ENCODE data around the gene CEP131.
A peak's percentile ranks its signal among the peaks of the same experiment; 100 is the strongest.

Gene CEP131

GRCh38 chr17:81222906-81223761 is at the start of gene CEP131:
Gene CEP131 (minus strand): TSS chr17:81222965. CDS start chr17:81220056, 2,909 bp downstream.
- DNase-seq (ENCODE audit: low spot score), result peak; percentile 99

- DNase-seq (ENCODE audit: low spot score), result no peak
These were observed 48.5 kb upstream of the CEP131 start for GRCh38 chr17:81271226-81271625.

- no peak for DNase-seq (ENCODE audit: low spot score)
These were observed 47.5 kb upstream of the CEP131 start for GRCh38 chr17:81270279-81270678.

GRCh38 chr17:81267390-81268067 is 44.8 kb upstream of the CEP131 start:
- no peak for DNase-seq (ENCODE audit: low spot score)

GRCh38 chr17:81265576-81265975 is 42.8 kb upstream of the CEP131 start:
- DNase-seq (ENCODE audit: low spot score), result no peak

GRCh38 chr17:81264640-81265039 is 41.9 kb upstream of the CEP131 start:
- no peak for DNase-seq (ENCODE audit: low spot score)

- no peak for DNase-seq (ENCODE audit: low spot score)
These were observed 40.8 kb upstream of the CEP131 start for GRCh38 chr17:81263371-81264181.

GRCh38 chr17:81261582-81262336 is 39.0 kb upstream of the CEP131 start:
- DNase-seq (ENCODE audit: low spot score), result no peak

GRCh38 chr17:81261096-81261495 is 38.3 kb upstream of the CEP131 start:
- no peak for DNase-seq (ENCODE audit: low spot score)

- DNase-seq (ENCODE audit: low spot score), result no peak
These were observed 37.9 kb upstream of the CEP131 start for GRCh38 chr17:81260641-81261040.

GRCh38 chr17:81260171-81260570 is 37.4 kb upstream of the CEP131 start:
- no peak for DNase-seq (ENCODE audit: low spot score)

GRCh38 chr17:81259058-81259605 is 36.4 kb upstream of the CEP131 start:
- no peak for DNase-seq (ENCODE audit: low spot score)

GRCh38 chr17:81258292-81258691 is 35.5 kb upstream of the CEP131 start:
- no peak for DNase-seq (ENCODE audit: low spot score)

GRCh38 chr17:81257533-81257932 is 34.8 kb upstream of the CEP131 start:
- no peak for DNase-seq (ENCODE audit: low spot score)

- DNase-seq (ENCODE audit: low spot score), result no peak
These were observed 33.9 kb upstream of the CEP131 start for GRCh38 chr17:81256616-81257015.

- DNase-seq (ENCODE audit: low spot score), result no peak
These were observed 32.4 kb upstream of the CEP131 start for GRCh38 chr17:81254955-81255717.

GRCh38 chr17:81253358-81254131 is 30.8 kb upstream of the CEP131 start:
- DNase-seq (ENCODE audit: low spot score), result peak; percentile 57

- DNase-seq (ENCODE audit: low spot score), result no peak
These were observed 30.2 kb upstream of the CEP131 start for GRCh38 chr17:81252987-81253329.

GRCh38 chr17:81252326-81252986 is 29.7 kb upstream of the CEP131 start:
- DNase-seq (ENCODE audit: low spot score), result no peak

Data from germinal center (tissue), 1 donor.